KMS-11 (cell line): ENCODE results near the gene ZNF620.
A peak's percentile ranks its signal among the peaks of the same experiment; 100 is the strongest.

Source experiments
- H2AFZ ChIP-seq: fragments of 200-600 bp; sonication (generic); 2 replicates; pipeline ENCODE4 v1.6.1; 2016; ENCODE audit warnings: antibody characterized with exemption, mixed run types, low read depth
- H3K27ac ChIP-seq: fragments of 200-600 bp; sonication (generic); 2 replicates; pipeline ENCODE4 v1.6.1; 2016; ENCODE audit warnings: mild to moderate bottlenecking, mixed run types
- H3K27me3 ChIP-seq: fragments of 200-600 bp; sonication (generic); 2 replicates; pipeline ENCODE4 v1.6.1; 2017; ENCODE audit warnings: mild to moderate bottlenecking, low read depth, mixed run types, moderate library complexity; ENCODE audit not compliant: insufficient read depth
- H3K36me3 ChIP-seq: fragments of 200-600 bp; sonication (generic); 2 replicates; pipeline ENCODE4 v1.6.1; 2017; ENCODE audit warnings: mild to moderate bottlenecking, mixed run types; ENCODE audit not compliant: insufficient read depth
- H3K4me1 ChIP-seq: fragments of 200-600 bp; sonication (generic); 2 replicates; pipeline ENCODE4 v1.6.1; 2016; ENCODE audit warnings: mild to moderate bottlenecking, low read depth, mixed run types; ENCODE audit not compliant: poor library complexity, severe bottlenecking
- H3K4me2 ChIP-seq: fragments of 200-600 bp; sonication (generic); 2 replicates; pipeline ENCODE4 v1.7.0; 2016; ENCODE audit warnings: mild to moderate bottlenecking, mixed run types
- H3K4me3 ChIP-seq: fragments of 200-600 bp; sonication (generic); IDR thresholded peaks from 2 replicates; pipeline ENCODE4 v1.6.1; 2017; ENCODE audit warnings: low read depth, low read length, mixed read lengths; ENCODE audit not compliant: insufficient read depth
- H3K79me2 ChIP-seq: fragments of 200-600 bp; sonication (generic); 2 replicates; pipeline ENCODE4 v1.6.1; 2016; ENCODE audit warnings: low read depth, mixed run types; ENCODE audit not compliant: insufficient read depth
- H3K9ac ChIP-seq: fragments of 200-600 bp; sonication (generic); 2 replicates; pipeline ENCODE4 v1.6.1; 2016; ENCODE audit warnings: mild to moderate bottlenecking, mixed run types
- H4K20me1 ChIP-seq: fragments of 200-600 bp; sonication (generic); 2 replicates; pipeline ENCODE4 v1.6.1; 2016; ENCODE audit warnings: mild to moderate bottlenecking, mixed run types; ENCODE audit not compliant: insufficient read depth
- TF ChIP-seq, protein P1 (sequence below): fragments of 200-600 bp; sonication (generic); conservative IDR thresholded peaks from 2 replicates; pipeline ENCODE4 v1.6.1; 2017; ENCODE audit warnings: low read depth, mild to moderate bottlenecking, antibody characterized with exemption, low read length, moderate library complexity, mixed read lengths

Gene ZNF620

DNA sequence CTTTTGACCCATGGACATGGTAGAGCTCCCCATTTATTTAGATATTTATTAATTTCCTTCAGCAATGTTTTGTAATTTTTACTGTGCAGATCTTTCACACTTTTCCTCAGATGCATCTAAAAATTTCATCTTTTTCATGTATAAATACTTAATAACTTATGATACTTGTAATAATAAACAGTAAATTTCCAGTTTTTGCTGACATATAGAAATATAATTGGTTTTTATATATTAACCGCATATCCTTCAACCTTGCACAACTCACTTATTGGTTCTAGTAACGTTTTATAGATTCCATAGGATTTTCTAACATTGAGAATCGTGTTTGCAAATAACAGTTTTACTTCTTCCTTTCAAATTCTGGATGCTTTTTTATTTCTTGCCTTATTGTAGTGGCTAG, 15.4 kb downstream of the ZNF620 start:
- Histone ChIP-seq H3K27ac (no peak overlapping the region), H3K9ac (no peak overlapping the region), H3K27me3 (no peaks in the 10 kb centered on the region), H4K20me1 (no peaks in the 10 kb centered on the region), H3K4me3 (no peak overlapping the region), H2AFZ (no peak overlapping the region), H3K36me3 (no peaks in the 10 kb centered on the region), H3K4me1 (no peaks in the 10 kb centered on the region), H3K4me2 (no peak overlapping the region), H3K79me2 (no peaks in the 10 kb centered on the region)
- TF ChIP-seq, protein P1, sequence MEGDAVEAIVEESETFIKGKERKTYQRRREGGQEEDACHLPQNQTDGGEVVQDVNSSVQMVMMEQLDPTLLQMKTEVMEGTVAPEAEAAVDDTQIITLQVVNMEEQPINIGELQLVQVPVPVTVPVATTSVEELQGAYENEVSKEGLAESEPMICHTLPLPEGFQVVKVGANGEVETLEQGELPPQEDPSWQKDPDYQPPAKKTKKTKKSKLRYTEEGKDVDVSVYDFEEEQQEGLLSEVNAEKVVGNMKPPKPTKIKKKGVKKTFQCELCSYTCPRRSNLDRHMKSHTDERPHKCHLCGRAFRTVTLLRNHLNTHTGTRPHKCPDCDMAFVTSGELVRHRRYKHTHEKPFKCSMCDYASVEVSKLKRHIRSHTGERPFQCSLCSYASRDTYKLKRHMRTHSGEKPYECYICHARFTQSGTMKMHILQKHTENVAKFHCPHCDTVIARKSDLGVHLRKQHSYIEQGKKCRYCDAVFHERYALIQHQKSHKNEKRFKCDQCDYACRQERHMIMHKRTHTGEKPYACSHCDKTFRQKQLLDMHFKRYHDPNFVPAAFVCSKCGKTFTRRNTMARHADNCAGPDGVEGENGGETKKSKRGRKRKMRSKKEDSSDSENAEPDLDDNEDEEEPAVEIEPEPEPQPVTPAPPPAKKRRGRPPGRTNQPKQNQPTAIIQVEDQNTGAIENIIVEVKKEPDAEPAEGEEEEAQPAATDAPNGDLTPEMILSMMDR, result no peak

DNA sequence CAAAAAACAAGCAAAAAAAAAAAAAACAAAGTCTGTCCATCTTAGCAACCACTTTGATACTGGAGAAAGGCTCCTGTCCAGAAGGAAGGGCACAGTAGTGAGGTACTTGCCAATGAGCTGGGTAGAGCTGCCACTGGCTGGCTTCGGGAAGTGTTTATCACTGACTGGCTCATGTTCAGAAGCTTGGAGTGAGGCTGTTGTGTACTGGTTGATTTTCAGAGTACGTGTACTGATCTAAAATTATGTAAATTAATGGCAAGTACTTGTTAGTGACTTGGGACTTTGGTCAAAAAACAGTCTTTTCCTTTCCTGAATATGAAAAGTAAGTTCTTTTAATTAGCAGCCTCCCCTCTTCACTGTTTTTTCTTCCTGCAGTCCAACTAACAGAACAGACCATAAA, 17.9 kb downstream of the ZNF620 start:
- Histone ChIP-seq H3K36me3 (no peaks in the 10 kb centered on the region), H3K9ac (peak overlapping the region; percentile 80; the same call in 1 of the 2 replicates), H4K20me1 (no peaks in the 10 kb centered on the region), H3K4me2 (peak overlapping the region; percentile 31; the same call in 1 of the 2 replicates), H3K27me3 (no peaks in the 10 kb centered on the region), H3K79me2 (no peaks in the 10 kb centered on the region), H3K27ac (peak overlapping the region; percentile 38; the same call in 1 of the 2 replicates), H2AFZ (peak overlapping the region; percentile 93; the same call in 1 of the 2 replicates), H3K4me3 (no peak overlapping the region), H3K4me1 (no peaks in the 10 kb centered on the region)
- TF ChIP-seq, protein P1, result no peak

DNA sequence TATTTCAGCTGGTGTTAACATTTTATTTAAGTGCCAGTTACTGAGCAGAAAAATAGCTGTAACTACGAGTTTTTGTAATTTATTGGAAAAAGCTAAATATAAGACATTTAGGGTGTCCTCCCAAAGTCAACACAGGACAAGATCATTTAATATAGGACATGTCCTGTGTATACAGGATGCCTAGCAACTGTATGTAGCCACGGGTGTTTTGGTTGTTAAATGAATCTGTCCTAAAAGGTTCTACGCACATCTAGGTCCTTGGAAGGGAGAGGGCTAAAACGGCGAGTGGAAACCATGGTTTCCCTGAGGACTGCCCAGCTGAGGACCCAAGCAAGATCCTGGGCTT, 18.4 kb downstream of the ZNF620 start:
- Histone ChIP-seq H4K20me1 (no peaks in the 10 kb centered on the region), H3K4me3 (no peak overlapping the region), H3K36me3 (no peaks in the 10 kb centered on the region), H3K9ac (peak overlapping the region; percentile 80), H3K27ac (peak overlapping the region; percentile 38), H3K4me2 (peak overlapping the region; percentile 31; the same call in 1 of the 2 replicates), H3K27me3 (no peaks in the 10 kb centered on the region), H3K4me1 (no peaks in the 10 kb centered on the region), H2AFZ (peak overlapping the region; percentile 93; the same call in 1 of the 2 replicates), H3K79me2 (no peaks in the 10 kb centered on the region)
- TF ChIP-seq, protein P1, result no peak

DNA sequence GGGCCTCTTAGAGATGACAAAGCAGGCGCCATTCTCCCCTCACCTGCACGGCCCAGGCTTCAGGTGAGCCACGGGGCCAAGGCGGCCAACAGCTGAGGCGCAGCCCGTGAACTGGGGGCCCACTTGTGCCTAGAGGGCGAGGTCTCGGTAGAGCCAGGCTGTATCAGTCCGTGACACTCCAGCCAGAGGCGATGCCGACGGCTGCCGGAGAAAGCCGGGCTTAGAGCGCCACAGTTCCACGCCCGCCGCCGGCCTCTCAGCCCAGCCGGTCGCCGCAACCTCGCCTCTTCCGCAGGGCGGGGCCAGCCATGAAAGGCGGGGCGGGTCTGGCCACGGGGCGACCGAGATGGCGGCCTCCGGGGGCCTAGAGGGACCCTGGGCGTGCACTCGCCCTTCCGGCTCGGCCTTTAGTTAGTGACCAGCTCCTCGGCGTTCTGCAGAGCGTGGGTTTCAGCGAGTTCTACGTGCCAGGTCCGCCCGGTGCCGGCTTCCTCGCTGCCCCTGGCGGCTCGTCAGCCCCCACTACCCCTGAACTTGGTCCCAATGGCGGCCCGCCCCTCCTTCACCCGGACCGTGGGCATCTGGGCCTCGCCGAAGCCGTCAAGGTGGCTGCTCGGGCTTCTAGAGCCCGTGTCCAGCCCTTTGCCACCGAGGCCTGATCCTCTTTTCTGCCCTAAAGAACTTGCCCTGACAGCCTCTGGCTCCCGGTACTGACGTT, 18.9 kb downstream of the ZNF620 start, which contains the start of gene ZNF621:
TSS of gene ZNF621 (plus strand) at position 393 of the 718 bp plus-strand sequence. CDS start 881 bp downstream, outside the sequence.
- H3K36me3 ChIP-seq, result no peaks in the 10 kb centered on the region
- H2AFZ ChIP-seq, result peak within 1 kb of the TSS; percentile 93

More for the DNA sequence above, 18.9 kb downstream of the ZNF620 start, which contains the start of gene ZNF621:
- H3K79me2 ChIP-seq, result no peaks in the 10 kb centered on the region
- TF ChIP-seq, protein P1, result no peak
- H3K4me3 ChIP-seq, result no peak within 1 kb of the TSS
- H3K4me2 ChIP-seq, result peak within 1 kb of the TSS; percentile 80
- no peaks in the 10 kb centered on the region for H3K27me3 ChIP-seq
- H4K20me1 ChIP-seq, result no peaks in the 10 kb centered on the region
- no peaks in the 10 kb centered on the region for H3K4me1 ChIP-seq
- H3K9ac ChIP-seq, result peak within 1 kb of the TSS; percentile 80
- H3K27ac ChIP-seq, result peak within 1 kb of the TSS; percentile 38
